HG03066 (cell line): ENCODE data around the gene HOXD1.

Experiments
- ATAC-seq: cut with Tn5 transposase; IDR thresholded peaks from one replicate; pipeline ENCODE4 v1.9.1; 2021; ENCODE audit warnings: low read depth; ENCODE audit not compliant: unreplicated experiment

HOXD1 gene

DNA sequence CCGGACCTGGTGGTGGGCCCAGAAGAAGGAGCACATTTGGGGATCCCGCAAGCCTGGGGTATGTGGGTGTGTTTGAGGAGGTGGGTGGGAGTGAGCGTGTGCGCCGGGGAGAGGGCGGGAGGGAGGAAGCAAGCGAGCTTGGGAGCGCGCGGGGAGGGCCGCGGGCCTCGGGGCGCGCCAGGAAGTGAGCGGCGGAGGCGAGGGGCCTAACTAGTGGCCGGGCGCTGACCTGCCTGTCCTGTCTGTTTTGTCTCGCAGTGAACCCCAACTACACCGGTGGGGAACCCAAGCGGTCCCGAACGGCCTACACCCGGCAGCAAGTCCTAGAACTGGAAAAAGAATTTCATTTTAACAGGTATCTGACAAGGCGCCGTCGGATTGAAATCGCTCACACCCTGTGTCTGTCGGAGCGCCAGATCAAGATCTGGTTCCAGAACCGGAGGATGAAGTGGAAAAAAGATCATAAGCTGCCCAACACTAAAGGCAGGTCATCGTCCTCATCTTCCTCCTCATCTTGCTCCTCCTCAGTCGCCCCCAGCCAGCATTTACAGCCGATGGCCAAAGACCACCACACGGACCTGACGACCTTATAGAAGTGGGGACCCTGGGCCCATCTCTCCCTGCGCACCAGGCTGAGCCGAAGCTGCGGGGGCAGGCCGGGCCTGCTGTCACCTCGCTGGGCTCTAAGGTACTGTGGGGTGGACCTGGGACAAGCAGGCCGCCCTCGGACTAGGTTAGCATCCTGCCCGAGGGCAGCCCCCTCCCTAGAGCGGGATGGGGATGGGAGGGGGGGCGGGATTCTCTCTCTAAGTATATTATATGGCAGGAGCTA is 35.9 kb upstream of the HOXD1 start:
- ATAC-seq = no peak

DNA sequence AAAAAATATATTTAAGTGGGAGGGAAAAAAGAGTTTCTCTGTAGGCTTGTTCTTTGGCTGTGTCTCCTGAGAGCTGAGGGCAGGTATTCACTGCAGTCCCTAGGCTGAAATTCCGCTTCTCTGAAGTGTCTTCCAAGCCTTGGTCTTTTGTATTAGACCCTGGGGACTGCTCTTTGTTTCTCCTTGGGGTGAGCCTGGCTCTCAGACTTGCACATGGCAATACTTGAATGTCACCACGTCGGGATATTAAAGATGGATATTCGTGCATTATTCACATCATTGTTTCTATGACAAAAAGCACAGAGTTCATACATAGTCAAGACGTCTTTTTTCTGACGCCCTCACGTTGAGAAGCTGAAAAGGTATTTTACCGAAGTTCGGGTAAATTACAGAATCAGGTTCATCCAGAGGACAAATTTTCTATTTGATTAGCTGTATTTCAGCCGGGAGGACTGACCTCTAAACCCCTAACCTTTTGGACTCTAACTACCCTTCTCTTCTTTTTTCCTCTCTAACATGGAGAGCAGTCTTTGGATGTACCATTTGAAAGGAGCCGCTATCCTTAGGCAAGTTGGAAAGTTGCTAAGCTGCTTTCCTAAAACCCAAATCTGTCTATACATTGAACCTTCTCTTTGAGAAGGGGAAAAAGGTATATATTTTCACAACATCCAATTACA is 33.8 kb upstream of the HOXD1 start:
- ATAC-seq = no peak

DNA sequence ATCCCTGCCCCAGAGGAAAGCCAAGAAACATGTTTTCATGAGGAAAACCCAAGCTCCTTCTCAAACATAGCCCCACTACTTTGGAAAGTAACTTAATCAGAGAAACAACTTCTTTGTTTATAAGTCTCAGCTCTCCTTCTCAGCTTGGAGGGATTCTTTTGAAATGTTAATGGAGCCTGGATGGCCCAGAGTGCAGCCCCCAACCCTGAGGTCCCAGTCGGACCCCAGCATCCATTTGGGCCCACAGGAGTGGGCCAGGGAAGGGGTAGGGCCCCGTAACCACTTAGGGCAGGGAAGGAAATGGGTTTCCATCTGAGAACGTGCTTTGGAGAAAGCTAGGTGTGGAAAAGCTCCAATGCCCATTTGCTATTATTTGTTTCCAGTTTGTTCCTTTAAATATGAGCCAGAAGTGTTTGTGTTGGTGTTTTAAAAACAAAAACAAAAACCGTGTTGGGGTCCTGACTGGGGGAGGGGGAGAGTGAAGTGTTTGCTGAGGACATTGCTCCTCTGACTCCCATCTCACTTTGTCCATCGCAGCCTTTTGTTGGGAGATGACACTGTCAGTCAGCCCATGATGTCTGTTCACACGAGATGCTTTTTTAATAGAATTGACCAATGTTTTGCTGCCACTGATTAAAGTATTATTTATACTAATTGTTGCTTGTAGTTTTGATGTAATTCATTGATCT is 33.0 kb upstream of the HOXD1 start:
- ATAC-seq = no peak

DNA sequence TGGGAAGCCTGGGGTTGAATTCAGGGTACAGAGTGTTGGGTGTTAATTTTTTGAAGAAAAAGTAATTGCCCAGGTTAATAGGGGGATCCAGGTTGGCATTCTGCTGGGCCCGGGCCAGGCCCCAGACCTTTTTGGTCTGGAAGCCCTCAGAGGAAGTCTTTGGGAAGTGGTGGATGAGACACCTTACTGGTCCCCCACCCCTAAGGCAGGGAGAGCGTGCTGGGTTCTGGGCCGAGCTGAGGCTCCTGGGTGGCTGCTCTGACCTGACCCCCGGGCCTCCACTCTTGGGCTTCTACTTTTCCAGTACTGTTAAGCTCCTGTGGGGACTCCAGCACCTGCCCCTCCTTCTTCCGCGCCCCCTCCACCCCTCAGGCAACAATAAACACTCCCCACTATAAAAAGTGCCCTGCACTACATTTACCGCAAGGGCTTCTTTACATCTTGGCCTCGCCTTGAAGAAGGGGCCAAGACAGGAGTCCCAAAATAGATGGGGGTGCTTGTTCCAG is 32.1 kb upstream of the HOXD1 start:
- no peak for ATAC-seq

DNA sequence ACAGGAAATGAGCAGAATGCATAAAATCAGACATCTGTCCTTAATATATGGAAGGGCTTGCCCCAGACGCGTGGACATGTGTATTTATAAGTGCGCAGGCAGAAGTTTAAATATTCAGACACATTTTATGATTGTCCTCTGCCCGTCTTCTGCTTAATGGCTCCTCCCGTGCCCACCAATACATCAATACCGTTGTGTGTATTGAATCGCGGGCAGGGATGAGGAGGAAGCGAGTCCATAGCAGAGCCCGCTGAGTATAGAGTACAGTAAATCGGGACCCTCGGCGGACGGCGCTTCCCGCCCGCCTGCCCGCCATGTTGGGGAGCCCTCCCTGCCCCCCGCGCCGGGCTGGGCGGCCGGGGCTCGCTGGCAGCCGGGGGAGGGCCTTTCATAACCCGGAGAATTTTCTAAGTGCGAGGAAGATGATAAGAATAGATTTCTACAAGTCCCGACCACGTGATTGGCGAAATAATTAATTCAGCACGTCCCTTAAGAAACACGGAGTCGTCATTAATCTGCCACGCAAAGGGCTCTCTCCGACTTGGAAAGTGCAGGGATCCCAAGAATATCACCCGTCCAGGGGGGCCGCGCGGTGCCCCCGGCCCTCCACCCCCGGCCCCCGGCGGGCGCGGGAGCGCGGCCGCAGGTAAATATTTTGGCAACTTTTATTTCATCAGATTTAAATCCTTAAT is 31.5 kb upstream of the HOXD1 start, which contains the start of gene HOXD3:
Gene HOXD3 (plus strand): TSS at position 501 of the 692 bp plus-strand sequence. CDS start 11,808 bp downstream, outside the sequence.
- ATAC-seq = no peak

DNA sequence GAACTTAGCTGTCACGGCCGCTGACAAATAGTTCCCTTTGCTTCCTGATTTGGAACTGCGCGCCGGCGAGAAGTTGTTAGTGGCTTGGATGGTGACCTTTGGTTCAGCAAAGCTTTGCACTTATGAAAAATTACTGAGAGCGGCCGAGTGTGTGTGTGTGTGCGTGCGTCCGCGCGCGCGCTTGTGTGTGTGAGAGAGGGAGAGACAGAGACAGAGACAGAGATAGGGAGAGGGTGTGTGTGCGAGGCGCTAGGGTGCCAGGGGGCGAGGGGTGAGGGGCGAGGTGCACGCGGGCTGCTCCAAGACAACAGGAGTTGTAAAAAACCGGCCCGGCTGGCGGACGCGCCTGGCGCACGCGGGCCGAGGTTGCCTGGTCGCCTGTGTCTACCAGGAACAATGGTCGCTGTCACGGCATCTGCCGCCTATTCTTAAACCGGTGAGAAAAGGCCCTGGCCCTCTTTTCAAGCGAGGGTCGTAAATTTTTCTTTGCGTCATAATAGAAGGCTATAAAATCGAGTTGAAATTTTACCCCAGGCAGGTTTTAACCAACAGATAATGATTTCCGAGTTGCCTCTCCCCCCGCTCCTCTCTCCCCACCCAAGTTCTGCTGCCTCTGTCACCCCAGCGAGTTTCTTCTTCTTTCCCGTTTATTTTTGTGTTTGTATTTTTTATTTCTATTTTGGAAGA is 30.8 kb upstream of the HOXD1 start:
- no peak for ATAC-seq

DNA sequence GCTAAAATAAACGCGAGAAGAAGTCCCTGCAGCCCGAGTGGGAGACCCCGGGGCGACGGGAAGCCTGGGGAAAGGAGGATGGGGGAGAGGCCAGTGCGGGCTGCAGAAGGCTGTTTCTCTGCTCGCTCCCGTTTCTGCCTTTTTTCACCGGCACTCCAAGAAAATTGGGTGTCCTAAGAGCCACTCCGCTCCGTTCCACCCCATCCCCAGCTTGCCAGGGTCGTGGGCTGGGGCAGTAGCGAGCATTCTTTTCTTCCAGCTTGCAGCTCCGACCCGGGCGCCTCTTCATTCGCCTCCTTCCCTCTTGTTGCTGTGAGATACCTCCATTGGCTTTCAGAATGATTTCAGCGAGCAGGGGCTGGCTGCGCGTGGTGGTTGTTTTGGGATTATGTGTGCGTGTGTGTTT is 30.3 kb upstream of the HOXD1 start:
- no peak for ATAC-seq

DNA sequence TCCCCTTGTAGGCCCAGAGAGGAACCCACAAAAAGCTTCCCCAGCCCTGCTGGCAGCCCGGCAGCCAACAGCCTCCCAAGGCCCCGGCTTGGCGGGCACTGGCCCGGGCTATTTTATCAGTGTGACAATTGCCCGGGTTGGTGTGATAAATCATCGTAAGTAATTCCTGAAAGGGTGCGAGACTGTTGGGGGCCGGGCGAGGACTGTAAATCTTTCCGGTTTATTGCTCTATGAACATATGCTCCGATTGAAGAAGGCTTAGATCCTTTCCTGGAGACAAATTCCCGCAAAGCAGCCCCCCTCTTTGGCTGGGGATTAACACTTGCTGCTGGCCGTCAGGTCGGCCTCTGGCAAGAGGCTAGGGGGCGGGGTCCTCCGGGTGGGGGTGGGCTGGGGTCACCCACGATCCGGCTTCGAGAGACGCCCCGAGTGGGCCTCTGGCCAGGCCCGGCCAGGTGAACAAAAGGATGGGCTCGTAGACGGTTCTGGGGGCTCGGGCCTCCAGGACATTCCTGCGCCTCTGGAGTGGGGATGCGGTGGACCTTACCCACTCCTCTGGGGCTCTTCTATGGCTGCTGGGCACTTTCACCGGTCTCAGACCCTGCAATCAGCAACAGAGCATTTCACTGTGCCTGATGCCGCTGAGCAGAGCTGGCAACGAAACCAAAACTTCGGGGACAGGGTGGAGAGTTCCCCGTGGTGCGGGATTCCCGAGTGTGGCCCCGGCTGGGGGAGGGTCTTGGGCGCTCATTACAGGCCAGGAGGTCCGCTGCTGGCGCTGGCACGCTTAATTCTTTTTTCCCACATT is 29.4 kb upstream of the HOXD1 start:
- no peak for ATAC-seq

DNA sequence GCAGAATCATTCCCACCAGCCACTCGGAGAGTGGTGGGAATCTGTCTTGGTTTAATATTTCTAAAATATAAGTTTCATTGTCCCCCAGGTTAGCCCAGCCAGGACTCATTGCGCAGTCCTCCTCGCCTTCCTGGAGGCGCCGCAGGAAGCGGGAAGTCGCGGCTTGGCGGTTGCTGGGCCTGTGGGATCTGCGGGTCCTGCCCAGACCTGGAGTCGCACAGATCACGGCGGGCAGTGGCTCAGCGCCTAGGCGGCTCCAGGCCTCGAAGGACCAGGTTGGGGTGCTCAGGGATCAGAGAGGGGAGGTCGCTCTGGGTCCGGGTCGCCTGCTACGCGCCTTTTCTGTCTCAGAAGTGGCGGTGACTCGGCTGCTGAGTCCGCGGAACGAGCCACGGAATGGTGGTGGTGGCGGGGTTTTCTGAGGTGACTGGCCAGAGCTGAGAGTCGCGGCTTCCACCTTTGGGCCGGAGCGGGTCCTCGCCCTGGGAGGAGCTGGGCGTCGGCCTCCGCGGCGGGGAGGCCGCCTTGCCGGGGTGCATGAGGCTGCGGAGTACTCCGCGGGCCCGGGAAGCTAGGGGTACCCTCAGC is 28.7 kb upstream of the HOXD1 start:
- no peak for ATAC-seq

DNA sequence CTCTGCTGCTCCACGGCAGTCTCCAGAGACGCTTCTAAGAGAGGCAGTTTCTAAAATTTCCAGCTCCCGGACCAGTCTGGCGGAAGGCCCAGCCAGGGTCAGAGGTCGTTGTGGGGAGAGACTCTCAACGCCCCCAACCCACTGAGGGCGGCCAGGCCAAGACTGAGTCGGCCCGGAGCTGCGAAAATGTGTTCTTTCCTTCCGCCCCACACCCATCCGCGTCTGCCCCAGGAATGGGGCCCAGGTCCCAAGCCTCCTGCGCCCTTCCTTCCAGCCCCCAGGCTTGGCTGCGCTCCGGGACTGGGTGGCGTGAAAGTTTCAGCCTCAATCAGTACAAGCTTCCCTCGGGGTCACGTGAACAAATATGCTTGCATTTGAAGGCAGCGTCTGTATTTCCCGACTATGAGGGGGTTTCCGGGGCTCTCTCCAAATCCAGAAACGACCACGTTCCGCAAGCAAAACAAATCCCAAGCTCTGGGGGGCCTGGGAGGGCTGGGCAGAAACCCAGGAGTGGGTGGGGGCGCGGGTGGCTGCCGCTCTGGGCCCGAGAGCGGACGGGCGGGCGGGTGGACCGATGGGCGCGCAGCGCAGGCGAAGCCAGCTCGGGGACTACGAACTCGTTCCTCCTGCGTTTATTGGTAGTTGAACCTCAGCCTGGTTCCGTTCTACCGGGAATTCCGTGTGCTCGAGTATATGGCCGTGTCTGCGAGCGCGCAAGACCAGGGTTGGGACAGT is 28.1 kb upstream of the HOXD1 start:
- no peak for ATAC-seq

DNA sequence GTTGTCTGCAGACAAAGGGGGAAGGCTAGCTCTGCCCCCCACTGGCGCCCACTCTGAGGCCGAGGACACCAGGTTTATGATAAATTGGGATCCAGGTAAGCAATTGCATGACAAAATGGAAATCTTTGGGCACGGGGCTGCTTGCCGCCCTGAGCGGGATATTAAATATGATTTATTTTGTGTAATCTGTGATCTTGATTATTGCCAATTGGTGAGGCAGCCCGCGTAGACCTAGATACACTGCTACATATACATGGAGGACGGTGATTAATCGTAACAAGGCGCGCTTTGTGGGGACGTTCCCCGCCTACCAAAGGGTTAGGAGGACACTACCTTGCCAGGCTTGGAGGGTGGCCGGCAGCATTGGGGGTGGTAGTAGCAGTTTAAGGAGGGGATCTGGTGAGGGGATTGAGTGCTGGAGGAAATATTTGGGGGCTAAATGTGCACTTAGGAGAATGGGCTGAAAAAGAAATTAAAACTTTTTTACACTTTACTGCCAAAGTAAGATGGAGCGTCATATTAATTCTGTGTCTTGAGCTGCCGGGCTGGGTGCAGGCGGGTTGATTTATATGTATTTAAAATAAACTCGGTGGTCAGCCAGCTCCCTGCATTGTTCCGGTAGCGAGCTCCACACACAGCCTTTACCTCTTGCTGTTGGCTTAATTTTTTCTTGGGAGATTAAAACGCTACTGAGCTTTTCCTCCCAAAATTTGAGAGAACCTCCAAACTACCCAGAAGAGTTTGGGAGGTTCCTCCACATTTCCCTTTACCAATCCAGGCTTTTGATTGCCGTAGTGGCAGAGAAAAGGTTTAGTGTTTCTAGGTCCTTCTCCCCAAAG is 27.3 kb upstream of the HOXD1 start:
- ATAC-seq = no peak

DNA sequence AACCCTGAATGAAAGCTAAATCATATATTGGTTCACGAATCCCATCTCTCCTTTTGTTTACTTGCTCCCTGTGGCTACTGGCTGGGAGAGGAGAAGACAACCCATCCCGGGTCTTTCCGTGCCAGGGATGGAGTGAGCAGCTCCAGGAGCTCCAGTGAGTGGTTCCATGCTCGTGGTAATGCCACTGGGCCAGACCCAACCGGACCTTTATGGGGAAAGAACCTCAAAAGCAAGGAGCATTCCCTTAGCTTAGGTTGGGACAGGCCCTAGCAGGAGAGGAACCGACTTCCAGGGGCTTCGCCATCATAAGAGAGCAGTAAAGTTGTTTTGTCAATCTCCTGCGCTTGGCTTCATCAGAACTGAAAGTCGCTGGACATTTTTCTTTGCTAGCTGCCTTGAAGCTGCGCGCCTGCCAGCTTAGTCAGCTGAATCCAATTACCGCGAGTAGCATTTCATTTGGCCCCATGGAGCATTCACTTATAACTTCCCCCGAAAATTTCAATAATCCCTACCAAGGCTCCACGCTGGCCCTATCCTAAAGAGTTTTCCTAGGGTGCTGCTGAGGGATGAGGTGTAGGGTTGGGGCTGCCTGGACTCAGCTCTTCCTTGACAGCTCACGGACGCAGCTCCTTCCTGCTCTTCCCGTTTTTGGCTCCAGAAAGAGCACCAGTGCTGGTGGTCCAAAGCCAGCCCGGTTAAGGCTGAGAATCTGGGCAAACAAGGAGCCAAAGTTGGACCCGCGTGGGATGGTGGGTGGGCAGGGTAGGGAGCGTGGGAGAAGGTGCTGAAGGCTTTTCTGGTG is 26.4 kb upstream of the HOXD1 start:
- no peak for ATAC-seq

DNA sequence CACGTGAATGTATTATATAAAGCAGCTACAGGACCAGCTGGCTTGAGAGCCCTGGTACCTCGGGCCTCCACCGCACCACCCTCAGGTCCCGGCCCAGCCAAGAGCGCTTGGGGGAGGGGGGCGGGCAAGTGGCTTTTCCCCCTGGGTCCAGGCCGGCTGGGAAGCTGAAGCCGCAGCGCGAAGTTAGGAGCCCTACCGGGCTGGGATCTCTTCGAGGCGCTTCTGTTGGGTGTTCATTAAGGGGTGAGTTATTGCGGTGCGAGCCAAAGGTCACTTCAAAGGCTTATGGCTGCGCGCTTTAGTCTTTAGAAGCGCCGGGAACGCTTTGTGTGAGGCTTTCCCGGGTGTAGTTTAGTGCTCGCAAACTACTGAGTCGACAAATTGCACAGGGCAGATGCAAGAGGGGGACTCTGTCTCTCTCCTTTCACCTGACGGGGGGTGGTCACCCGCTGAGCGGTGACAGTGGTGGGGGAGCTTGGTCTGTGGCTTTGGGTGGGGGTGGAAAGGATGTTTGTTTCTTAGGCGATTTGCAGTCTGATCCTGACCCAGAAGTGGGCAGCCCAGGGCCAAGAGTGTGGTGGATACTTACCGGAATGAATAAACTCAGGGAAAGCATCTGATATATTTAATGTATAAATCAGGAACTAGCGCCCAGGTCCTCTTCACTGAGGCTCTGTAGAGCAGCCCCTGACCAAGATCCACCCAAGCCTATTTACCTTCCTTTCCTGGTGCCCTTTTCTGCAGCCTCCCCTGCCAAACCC is 25.4 kb upstream of the HOXD1 start:
- no peak for ATAC-seq

DNA sequence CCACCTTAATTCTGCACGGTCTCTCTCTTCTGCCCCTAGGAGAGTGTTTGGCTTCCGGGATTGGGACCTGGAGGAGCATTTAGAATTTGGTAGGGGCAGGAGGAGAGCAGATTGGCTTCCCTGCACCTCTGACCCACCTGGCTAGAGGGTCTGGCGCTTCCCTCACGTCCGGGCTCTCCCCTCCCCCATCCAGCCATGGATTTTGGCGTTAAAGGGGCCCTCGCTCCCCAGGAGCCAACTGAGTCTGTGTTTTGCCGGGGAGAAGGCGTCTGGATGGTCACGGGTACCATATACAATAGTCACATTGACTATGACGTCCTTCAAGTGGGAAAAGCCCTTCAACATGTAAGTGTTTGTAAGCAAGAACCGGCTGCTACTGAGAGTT is 24.8 kb upstream of the HOXD1 start:
- no peak for ATAC-seq

DNA sequence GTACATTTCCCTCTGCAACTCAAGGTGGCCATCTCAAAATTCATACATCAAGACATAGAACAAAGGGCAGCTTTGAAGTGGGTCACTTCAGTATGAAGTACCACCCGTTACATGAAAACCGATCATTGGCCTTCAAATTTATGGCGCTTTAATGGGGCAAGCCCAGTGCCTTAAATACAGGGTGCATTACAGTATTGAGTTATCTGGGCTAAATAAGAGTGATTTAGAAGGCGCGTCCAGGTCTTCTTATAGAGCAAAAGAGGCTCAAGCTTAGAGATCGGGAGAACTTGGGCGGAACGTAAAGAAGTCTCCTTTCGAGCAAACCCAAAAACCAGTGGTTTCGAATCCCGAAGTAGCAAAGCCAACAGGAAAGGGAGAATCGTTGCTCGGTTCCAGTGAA is 24.3 kb upstream of the HOXD1 start:
- ATAC-seq = no peak
